HepG2 (cell line): ENCODE measurements around the gene NUDCD3. TPM values are rescaled to one million over a fixed set of nuclear protein-coding genes. Genes with fewer than 3 reads are reported as not detected.

Experiments
- ASH2L ChIP-seq: fragments of 300-600, 200-600 bp; sonication (generic); IDR thresholded peaks from 2 replicates; pipeline ENCODE4 v1.7.0; 2017; ENCODE audit warnings: low read depth, mild to moderate bottlenecking, moderate library complexity, mixed read lengths, low read length; ENCODE audit not compliant: insufficient read length
- DPF2 ChIP-seq: sonication (generic); formaldehyde crosslinking; IDR thresholded peaks from 2 replicates; pipeline ENCODE4 v1.4.0; 2020; ENCODE audit warnings: mild to moderate bottlenecking, low read depth, missing genetic modification reagents, borderline replicate concordance
- FOXK1 ChIP-seq: sonication (generic); formaldehyde crosslinking; IDR thresholded peaks from 2 replicates; pipeline ENCODE4 v1.4.0; 2020; ENCODE audit warnings: low read depth, missing genetic modification reagents, borderline replicate concordance
- GABPB1 ChIP-seq: IDR thresholded peaks from 2 replicates; pipeline ENCODE4 v1.6.1; 2016; ENCODE audit warnings: mild to moderate bottlenecking, missing genetic modification reagents, moderate library complexity, missing compliant biosample characterization
- IRF2 ChIP-seq: IDR thresholded peaks from 2 replicates; pipeline ENCODE4 v1.6.1; 2018; ENCODE audit warnings: missing genetic modification reagents, missing compliant biosample characterization
- KAT8 ChIP-seq: IDR thresholded peaks from 2 replicates; pipeline ENCODE4 v1.6.1; 2016; ENCODE audit warnings: missing genetic modification reagents, missing compliant biosample characterization
- KDM4B ChIP-seq: sonication (generic); formaldehyde crosslinking; IDR thresholded peaks from 2 replicates; pipeline ENCODE4 v1.4.0; 2020; ENCODE audit warnings: missing genetic modification reagents
- KMT2B ChIP-seq: IDR thresholded peaks from 2 replicates; pipeline ENCODE4 v1.6.1; 2016; ENCODE audit warnings: missing genetic modification reagents, missing compliant biosample characterization
- PCBP2 ChIP-seq: fragments of 200-400 bp; formaldehyde crosslinking; optimal IDR thresholded peaks from 2 replicates; pipeline ENCODE3; 2018; ENCODE audit warnings: low read length, low read depth; ENCODE audit not compliant: poor library complexity, severe bottlenecking
- RFXAP ChIP-seq: sonication (generic); formaldehyde crosslinking; IDR thresholded peaks from 2 replicates; pipeline ENCODE4 v1.4.0; 2020; ENCODE audit warnings: missing genetic modification reagents, borderline replicate concordance
- RORA ChIP-seq: sonication (generic); formaldehyde crosslinking; IDR thresholded peaks from 2 replicates; pipeline ENCODE4 v1.5.0; 2020; ENCODE audit warnings: mild to moderate bottlenecking, missing genetic modification reagents, moderate library complexity
- RXRB ChIP-seq: IDR thresholded peaks from 2 replicates; pipeline ENCODE4 v1.6.1; 2016; ENCODE audit warnings: borderline replicate concordance, missing genetic modification reagents, missing compliant biosample characterization
- SNAPC2 ChIP-seq: sonication (generic); formaldehyde crosslinking; IDR thresholded peaks from 2 replicates; pipeline ENCODE4 v1.8.1; 2022; ENCODE audit warnings: mild to moderate bottlenecking, missing genetic modification reagents
- SNRNP70 ChIP-seq: fragments of 200-400 bp; formaldehyde crosslinking; IDR thresholded peaks from 2 replicates; pipeline ENCODE4 v1.6.1; 2017; ENCODE audit warnings: mild to moderate bottlenecking, low read depth, low read length, moderate library complexity
- TCF12 ChIP-seq, 2 experiments: fragments of 450-650 bp in 1 of 2; sonication (generic) in 1 of 2; formaldehyde crosslinking in 1 of 2; IDR thresholded peaks; 2 replicates each; pipeline versions ENCODE4 v1.6.1 to v1.8.0; 2017 to 2022; ENCODE audit warnings: antibody characterized with exemption in 1 of 2, mild to moderate bottlenecking in 1 of 2, missing genetic modification reagents in 1 of 2, moderate library complexity in 1 of 2
- ZNF839 ChIP-seq: sonication (generic); formaldehyde crosslinking; IDR thresholded peaks from 2 replicates; pipeline ENCODE4 v1.4.0; 2020; ENCODE audit warnings: missing genetic modification reagents, mild to moderate bottlenecking, borderline replicate concordance
- polyA plus RNA-seq, 8 experiments: library from polyadenylated mRNA; depleted of rRNA in 3 of 8; stranded (reverse) in 7 of 8; unstranded in 1 of 8; fragments of >200 nt; fragmentation: Illumina TruSeq in 4 of 8; extraction: Trizol in 4 of 8; gene quantifications; 2 replicates each; pipeline versions ENCODE4 v1.2.1 to v1.2.3, GENCODE V29; 2011 to 2016; ENCODE audit warnings: low read depth in 4 of 8, missing spikeins in 1 of 8, mixed read lengths in 1 of 8; ENCODE audit not compliant: insufficient read depth in 1 of 8
- total RNA-seq, 5 experiments: library from RNA; depleted of rRNA; stranded (reverse); fragments of >200 nt; fragmentation: Illumina TruSeq; extraction: Trizol; gene quantifications; 2 replicates each; pipeline ENCODE4 v1.2.3, GENCODE V29; 2016; ENCODE audit warnings: low read depth in 1 of 5
- TF ChIP-seq, protein P1 (sequence below): sonication (generic); formaldehyde crosslinking; IDR thresholded peaks from 2 replicates; pipeline ENCODE4 v1.8.1; 2022; ENCODE audit warnings: low read depth, mild to moderate bottlenecking, missing genetic modification reagents
- TF ChIP-seq, protein P2 (sequence below): sonication (generic); formaldehyde crosslinking; IDR thresholded peaks from 2 replicates; pipeline ENCODE4 v1.9.0; 2021; ENCODE audit warnings: missing genetic modification reagents, borderline replicate concordance
- TF ChIP-seq, protein P3 (sequence below): sonication (generic); formaldehyde crosslinking; IDR thresholded peaks from 2 replicates; pipeline ENCODE4 v1.4.0; 2020; ENCODE audit warnings: missing genetic modification reagents
- TF ChIP-seq, protein P4 (sequence below), 2 experiments: fragments of 450-650 bp in 1 of 2; sonication (generic) in 1 of 2; formaldehyde crosslinking; IDR thresholded peaks; 2 replicates each; pipeline versions ENCODE4 v1.5.0 to v1.8.0; 2020 to 2022; ENCODE audit warnings: mild to moderate bottlenecking in 1 of 2, missing genetic modification reagents in 1 of 2

NUDCD3 gene
- total and polyA plus RNA-seq, 2 of the 13 experiments (the other 11 are each of a cell fraction or from before 2014, with no cell fraction given) = 20.8 to 49.9 TPM

DNA sequence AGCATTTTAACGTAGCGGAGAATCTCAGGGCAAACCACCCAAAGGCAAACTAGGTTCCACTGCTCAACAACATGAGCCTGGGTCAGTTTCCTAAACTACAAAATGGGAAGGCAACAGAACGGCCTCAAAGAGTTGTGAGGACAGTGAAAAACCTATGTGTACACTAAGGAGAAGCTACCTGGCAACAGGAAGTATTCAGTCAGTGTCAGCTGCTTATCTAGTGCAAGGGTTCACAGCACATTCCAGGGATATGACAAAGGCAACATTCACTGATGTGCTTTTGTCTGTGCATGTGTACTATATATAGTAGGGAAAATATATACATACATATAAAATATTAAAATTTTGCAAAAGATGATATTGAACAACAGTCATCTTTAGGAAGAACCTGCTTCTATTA lies 17.2 kb downstream of the NUDCD3 start (continued):
- TF ChIP-seq, protein P1, sequence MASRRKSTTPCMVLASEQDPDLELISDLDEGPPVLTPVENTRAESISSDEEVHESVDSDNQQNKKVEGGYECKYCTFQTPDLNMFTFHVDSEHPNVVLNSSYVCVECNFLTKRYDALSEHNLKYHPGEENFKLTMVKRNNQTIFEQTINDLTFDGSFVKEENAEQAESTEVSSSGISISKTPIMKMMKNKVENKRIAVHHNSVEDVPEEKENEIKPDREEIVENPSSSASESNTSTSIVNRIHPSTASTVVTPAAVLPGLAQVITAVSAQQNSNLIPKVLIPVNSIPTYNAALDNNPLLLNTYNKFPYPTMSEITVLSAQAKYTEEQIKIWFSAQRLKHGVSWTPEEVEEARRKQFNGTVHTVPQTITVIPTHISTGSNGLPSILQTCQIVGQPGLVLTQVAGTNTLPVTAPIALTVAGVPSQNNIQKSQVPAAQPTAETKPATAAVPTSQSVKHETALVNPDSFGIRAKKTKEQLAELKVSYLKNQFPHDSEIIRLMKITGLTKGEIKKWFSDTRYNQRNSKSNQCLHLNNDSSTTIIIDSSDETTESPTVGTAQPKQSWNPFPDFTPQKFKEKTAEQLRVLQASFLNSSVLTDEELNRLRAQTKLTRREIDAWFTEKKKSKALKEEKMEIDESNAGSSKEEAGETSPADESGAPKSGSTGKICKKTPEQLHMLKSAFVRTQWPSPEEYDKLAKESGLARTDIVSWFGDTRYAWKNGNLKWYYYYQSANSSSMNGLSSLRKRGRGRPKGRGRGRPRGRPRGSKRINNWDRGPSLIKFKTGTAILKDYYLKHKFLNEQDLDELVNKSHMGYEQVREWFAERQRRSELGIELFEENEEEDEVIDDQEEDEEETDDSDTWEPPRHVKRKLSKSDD (CRISPR knock-in tag) = no peak
- TF ChIP-seq, protein P2, sequence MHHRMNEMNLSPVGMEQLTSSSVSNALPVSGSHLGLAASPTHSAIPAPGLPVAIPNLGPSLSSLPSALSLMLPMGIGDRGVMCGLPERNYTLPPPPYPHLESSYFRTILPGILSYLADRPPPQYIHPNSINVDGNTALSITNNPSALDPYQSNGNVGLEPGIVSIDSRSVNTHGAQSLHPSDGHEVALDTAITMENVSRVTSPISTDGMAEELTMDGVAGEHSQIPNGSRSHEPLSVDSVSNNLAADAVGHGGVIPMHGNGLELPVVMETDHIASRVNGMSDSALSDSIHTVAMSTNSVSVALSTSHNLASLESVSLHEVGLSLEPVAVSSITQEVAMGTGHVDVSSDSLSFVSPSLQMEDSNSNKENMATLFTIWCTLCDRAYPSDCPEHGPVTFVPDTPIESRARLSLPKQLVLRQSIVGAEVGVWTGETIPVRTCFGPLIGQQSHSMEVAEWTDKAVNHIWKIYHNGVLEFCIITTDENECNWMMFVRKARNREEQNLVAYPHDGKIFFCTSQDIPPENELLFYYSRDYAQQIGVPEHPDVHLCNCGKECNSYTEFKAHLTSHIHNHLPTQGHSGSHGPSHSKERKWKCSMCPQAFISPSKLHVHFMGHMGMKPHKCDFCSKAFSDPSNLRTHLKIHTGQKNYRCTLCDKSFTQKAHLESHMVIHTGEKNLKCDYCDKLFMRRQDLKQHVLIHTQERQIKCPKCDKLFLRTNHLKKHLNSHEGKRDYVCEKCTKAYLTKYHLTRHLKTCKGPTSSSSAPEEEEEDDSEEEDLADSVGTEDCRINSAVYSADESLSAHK (CRISPR knock-in tag) = no peak
- TF ChIP-seq TCF12 (IDR thresholded peaks at IDR 0.05) (no peak), TCF12 (CRISPR knock-in tag; IDR thresholded peaks at IDR 0.05) (no peak), RORA (CRISPR knock-in tag) (no peak), SNAPC2 (0 out of 2 replicates have a peak, but pooled peaks have one; percentile 41), PCBP2 (no peak), ASH2L (peak; percentile 71), ZNF839 (CRISPR knock-in tag) (no peak), RFXAP (CRISPR knock-in tag) (peak; percentile 90), SNRNP70 (no peak), FOXK1 (peak; percentile 81; the same call in 1 of the 2 replicates), IRF2 (CRISPR knock-in tag) (peak; percentile 78), RXRB (CRISPR knock-in tag) (peak; percentile 92), KDM4B (peak; percentile 59; the same call in 1 of the 2 replicates), KMT2B (CRISPR knock-in tag) (peak; percentile 43; the same call in 1 of the 2 replicates), DPF2 (peak; percentile 76; the same call in 1 of the 2 replicates), KAT8 (peak; percentile 68; the same call in 1 of the 2 replicates), GABPB1 (peak; percentile 57; the same call in 1 of the 2 replicates)
- TF ChIP-seq, protein P3, sequence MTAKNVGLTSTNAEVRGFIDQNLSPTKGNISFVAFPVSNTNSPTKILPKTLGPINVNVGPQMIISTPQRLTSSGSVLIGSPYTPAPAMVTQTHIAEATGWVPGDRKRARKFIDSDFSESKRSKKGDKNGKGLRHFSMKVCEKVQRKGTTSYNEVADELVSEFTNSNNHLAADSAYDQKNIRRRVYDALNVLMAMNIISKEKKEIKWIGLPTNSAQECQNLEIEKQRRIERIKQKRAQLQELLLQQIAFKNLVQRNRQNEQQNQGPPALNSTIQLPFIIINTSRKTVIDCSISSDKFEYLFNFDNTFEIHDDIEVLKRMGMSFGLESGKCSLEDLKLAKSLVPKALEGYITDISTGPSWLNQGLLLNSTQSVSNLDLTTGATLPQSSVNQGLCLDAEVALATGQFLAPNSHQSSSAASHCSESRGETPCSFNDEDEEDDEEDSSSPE (CRISPR knock-in tag) = no peak
- TF ChIP-seq, protein P4, sequence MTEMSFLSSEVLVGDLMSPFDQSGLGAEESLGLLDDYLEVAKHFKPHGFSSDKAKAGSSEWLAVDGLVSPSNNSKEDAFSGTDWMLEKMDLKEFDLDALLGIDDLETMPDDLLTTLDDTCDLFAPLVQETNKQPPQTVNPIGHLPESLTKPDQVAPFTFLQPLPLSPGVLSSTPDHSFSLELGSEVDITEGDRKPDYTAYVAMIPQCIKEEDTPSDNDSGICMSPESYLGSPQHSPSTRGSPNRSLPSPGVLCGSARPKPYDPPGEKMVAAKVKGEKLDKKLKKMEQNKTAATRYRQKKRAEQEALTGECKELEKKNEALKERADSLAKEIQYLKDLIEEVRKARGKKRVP (CRISPR knock-in tag; IDR thresholded peaks at IDR 0.05) = peak in 1 of 2 experiments; percentile 43; a peak in 2 of 4 replicates
